NCI-H82 treated with DMSO at 0.1 percent for 48 hours (cell line): ENCODE measurements around the gene RDX.
"Not testable (repeated sequence)": the region's sequence is repeated elsewhere in the genome, so short reads cannot be mapped to it uniquely, and the experiment has no call there.

Experiments used
- DNase-seq: peaks from one replicate; lab custom pipeline; 2025; ENCODE audit not compliant: unreplicated experiment; lab: John Stamatoyannopoulos, UW

RDX gene

DNA sequence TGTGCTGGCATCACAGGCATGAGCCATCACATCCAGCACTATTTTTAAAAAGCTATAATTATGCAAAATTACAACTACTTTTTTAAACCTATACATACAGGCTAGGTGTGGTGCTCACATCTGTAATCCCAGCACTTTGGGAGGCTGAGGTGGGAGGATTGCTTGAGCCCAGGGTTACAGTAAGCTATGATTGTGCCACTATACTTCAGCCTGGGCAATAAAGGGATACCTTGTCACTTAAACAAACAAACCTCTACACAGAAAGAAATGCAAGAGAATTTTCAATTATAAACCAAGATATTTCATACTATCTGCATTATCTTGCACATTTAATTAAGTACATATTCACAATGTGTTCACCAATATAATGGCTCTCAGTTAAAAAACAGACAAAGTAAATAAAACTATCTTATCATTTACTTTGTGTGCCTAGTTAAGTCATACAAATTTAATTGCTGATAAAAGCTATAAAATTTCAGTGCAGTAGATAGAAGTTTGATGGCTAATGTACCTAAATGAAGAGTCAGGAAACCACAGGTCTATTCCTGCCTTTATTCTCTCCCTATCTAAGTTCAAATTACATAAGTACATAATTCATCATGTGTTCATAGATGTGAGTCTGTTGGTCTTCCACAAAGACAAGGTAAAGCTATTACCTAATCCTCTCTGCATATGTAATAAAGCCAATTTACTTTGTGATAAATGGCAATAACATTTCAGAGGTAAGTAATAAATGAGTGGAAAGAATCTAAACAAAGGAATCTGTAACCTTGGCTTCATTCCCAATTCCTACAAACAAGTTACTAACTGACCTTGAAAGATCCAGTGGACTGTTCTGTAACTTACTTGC, 9.0 kb upstream of the RDX start:
- peak; percentile 11 for DNase-seq

- DNase-seq = no peak
Measured at GRCh38 chr11:110303414-110303826, 7.0 kb upstream of the RDX start.

DNA sequence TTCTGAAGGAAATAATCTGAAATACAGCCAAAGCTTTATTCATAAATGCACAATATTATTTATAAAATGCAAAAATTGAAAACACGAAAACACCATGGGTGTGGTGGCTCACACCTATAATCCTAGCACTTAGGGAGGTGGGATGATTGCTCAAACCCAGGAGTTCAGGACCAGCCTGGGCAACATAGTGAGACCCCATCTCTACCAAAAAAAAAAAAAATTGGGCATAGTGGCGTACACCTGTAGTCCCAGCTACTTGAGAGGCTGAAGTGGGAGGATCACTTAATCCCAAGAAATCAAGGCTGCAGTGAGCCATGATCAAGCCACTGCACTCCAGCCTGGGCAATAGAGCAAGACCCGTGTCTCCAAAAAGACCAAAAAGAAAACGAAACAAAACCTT, 5.2 kb upstream of the RDX start:
- DNase-seq = no peak

DNA sequence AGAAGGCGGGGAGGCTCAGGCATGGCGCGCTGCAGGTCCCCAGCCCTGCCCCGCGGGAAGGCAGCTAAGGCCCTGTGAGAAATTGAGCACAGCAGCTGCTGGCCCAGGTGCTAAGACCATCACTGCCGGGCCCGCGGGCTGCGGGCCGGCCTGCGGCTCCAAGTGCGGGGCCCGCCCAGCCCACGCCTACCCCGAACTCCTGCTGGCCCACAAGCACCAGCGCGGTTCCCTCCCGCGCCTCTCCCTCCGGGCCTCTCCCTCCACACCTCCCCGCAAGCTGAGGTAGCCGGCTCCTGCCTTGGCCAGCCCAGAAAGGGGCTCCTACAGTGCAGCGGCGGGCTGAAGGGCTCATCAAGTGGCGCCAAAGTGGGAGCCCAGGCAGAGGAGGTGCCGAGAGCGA, 4.6 kb upstream of the RDX start:
- DNase-seq = no peak

DNA sequence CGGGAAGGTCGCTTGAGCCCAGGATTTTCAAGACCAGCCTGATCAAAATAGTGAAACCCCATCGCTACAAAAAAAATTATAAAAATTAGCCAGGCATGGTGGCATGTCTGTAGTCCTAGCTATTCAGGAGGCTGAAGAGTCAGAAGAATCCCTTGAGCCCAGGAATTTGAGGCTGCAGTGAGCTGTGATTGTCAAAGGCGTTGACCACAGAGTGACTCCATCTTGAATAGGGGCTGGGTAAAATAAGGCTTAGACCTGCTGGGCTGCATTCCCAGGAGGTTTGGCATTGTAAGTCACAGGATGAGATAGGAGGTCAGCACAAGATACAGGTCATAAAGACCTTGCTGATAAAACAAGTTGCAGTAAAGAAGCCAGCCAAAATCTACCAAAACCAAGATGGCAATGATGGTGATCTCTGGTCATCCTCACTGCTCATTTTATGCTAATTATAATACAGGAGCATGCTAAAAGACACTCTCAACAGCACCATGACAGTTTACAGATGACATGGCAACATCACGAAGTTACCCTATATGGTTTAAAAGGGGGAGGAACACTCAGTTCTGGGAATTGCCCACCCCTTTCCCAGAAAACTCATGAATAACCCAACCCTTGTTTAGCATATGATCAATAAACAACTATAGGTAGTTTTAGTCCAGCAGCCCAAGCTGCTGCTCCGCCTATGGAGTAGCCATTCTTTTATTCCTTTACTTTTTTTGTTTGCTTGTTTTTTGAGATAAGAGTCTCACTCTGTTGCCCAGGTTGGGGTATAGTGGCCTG, 2.8 kb upstream of the RDX start:
- no peak for DNase-seq

- no peak for DNase-seq
Measured at GRCh38 chr11:110298301-110298765, 1.9 kb upstream of the RDX start.

GRCh38 chr11:110297726-110298300, 1.4 kb upstream of the RDX start:
- no peak for DNase-seq

DNA sequence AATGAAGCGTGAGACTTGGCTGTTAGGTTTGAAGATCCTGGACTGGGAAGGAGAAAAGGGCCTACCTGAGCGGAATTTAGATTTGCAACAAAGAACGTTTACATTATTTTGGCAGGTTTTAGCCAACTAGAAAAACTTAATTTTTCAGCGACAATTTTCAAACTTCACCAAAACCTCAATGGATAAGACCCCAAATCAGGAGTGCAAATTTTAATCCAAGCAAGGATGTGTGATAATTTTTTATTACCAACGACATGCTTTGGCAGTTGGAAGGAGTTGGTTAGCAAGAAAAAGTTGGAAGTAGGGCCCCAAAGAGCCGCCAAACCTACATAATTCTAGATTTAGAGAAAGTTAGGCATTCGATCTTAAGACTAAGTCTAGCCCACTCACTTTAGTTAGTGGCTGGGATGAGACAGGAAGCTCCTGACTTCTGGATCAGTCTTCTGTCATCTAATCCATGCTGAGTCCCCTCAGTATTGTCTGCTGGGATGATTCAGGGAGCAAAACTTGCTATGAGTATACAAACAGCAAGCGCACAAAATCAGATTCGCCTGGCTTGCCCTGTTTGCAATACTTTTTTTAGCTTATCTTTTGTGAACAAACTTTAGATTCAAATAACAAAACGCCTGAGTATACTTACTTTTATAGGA, 787 bp upstream of the RDX start:
- no peak for DNase-seq

- DNase-seq = no peak
Measured at GRCh38 chr11:110295531-110296225, 736 bp downstream of the RDX start.

DNA sequence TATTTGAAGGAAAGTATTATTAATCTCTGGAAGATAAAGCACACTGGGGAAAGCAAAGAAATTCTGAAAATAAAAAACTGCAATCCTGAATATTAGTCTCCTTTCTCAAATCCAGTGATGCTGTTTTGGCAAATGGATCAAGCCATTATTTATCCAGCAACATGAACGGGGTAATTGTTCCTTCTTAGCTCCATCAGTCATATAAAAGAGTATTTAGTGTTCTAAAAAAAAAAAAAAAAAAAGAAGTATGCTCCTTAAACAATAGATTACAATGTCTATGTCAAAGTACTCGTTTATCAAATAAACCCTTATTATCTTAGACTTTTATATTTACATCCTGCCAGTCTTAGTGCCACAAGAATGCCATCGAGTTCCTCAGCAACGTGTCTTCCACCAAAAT, 1.3 kb downstream of the RDX start:
- DNase-seq = no peak

- DNase-seq = no peak
Measured at GRCh38 chr11:110294509-110294908, 1.9 kb downstream of the RDX start.

DNA sequence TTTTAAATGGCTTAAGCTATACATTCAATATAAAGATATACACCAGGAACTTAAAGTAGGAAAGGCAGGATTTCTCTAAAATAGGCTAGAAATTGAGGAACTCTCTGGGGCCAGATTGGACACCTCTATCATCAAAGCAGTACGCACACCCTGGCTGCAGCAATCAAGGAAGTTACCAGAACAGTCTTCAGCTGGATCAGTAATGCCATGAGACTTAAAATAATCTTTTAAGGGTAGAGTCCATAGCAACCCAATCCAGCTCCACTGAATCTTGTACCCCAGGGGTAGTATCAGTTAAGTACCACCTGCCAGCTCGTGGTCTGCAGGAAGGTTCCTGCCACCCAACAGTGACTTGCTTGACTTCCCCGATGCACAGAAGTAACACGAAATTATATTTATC, 3.0 kb downstream of the RDX start:
- DNase-seq = no peak

- not testable (repeated sequence) for DNase-seq
Measured at GRCh38 chr11:110292146-110292545, 4.3 kb downstream of the RDX start.

GRCh38 chr11:110290591-110291334, 5.7 kb downstream of the RDX start:
- no peak for DNase-seq

DNA sequence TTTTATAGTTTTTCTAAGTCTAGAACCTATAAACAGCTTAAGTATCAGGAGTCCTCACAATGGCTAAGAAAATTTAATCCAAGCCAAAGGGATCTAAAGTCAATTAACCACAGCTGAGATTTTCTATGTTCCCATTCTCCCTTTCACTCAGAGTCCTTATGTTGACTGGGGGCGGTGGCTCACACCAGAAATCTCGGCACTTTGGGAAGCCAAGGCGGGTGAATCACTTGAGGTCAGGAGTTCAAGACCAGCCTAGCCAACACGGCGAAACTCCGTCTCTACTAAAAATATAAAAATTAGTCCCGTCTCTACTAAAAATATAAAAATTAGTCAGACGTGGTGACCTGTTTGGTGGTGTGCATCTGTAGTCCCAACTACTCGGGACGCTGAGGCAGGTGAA, 6.9 kb downstream of the RDX start:
- DNase-seq = no peak

- no peak for DNase-seq
Measured at GRCh38 chr11:110287537-110287936, 8.9 kb downstream of the RDX start.

GRCh38 chr11:110286298-110287040, 9.9 kb downstream of the RDX start:
- DNase-seq = no peak

DNA sequence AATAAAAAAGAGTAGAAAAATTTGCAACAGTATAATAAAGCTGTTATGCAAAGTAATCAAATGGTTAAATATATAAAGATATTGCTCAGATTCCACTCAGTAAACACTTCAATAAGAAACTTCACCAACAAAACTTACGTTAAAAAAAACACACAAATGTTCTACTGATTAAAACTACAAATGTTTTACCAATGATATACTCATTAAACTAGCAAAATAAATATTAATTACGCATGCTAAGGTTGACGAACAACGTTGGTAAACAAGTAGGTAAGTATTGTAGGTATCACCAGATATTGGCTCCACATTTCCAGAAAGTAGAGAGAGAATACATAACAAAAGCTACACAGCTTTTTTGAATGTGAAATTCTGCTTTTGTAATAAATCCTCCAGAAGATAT, 12.6 kb downstream of the RDX start:
- DNase-seq = no peak

DNA sequence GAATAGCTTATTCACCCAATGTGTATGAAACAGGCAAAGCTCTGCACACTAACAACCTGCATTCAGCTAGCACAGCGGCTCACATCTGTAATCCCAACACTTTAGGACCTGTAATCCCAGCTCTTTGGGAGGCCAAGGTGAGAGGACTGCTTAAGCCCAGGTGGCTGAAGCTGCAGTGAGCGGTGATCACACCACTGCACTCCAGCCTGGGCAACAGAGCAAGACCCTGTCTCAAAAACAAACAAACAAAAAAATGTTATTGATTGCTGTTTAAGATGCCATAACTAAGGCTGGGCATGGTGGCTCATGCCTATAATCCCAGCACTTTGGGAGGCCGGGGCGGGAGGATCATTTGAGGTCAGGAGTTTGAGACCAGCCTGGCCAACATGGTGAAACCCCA, 15.8 kb downstream of the RDX start:
- DNase-seq = not testable (repeated sequence)
